AG10803 (cell line): ENCODE results near the gene ZBED6.
"Not testable (repeated sequence)": the region's sequence is repeated elsewhere in the genome, so short reads cannot be mapped to it uniquely, and the experiment has no call there.

Experiments used
- DNase-seq: peaks from one replicate; pipeline ENCODE4 v3.0.0; 2010; ENCODE audit warnings: low read depth
- H3K4me3 ChIP-seq: 2 replicates; pipeline ENCODE4 v1.5.1; 2011; ENCODE audit warnings: mild to moderate bottlenecking, low read length, control low read depth
- TF ChIP-seq, protein P1 (sequence below): conservative IDR thresholded peaks from 2 replicates; pipeline ENCODE4 v1.5.1; 2011; ENCODE audit warnings: mild to moderate bottlenecking, low read length, control low read depth, inconsistent platforms

ZBED6 gene

DNA sequence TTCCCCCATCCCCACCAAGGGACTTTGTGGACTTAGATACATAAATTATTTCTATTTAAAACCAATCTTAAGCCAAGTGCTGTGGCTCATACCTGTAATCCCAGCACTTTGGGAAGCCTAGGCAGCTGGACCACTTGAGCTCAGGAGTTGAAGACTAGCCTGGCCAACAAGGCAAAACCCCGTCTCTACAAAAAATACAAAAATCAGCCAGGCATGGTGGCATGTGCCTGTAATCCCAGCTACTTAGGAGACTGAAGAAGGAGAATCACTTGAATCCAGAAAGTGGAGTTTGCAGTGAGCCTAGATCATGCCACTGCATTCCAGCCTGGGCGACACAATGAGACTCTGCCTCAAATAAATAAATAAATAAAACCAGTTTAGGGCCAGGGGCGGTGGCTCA, 34.9 kb upstream of the ZBED6 start:
- DNase-seq, result no peak
- TF ChIP-seq, protein P1, sequence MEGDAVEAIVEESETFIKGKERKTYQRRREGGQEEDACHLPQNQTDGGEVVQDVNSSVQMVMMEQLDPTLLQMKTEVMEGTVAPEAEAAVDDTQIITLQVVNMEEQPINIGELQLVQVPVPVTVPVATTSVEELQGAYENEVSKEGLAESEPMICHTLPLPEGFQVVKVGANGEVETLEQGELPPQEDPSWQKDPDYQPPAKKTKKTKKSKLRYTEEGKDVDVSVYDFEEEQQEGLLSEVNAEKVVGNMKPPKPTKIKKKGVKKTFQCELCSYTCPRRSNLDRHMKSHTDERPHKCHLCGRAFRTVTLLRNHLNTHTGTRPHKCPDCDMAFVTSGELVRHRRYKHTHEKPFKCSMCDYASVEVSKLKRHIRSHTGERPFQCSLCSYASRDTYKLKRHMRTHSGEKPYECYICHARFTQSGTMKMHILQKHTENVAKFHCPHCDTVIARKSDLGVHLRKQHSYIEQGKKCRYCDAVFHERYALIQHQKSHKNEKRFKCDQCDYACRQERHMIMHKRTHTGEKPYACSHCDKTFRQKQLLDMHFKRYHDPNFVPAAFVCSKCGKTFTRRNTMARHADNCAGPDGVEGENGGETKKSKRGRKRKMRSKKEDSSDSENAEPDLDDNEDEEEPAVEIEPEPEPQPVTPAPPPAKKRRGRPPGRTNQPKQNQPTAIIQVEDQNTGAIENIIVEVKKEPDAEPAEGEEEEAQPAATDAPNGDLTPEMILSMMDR, result no peak

DNA sequence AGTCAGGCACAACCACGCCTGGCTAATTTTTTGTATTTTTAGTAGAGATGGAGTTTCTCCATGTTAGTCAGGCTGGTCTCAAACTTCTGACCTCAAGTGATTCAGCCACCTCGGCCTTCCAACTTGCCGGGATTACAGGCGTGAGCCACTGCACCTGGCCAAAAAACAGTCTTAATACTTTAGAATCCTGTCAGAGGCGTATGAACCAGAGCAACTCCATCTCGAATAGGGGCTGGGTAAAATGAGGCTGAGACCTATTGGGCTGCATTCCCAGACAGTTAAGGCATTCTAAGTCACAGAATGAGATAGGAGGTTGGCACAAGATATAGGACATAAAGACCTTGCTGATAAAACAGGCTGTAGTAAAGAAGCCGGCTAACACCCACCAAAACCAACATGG, 33.5 kb upstream of the ZBED6 start:
- not testable (repeated sequence) for H3K4me3 ChIP-seq, DNase-seq

More for the DNA sequence above, 34.9 kb upstream of the ZBED6 start:
- H3K4me3 ChIP-seq, result no peak overlapping the region

DNA sequence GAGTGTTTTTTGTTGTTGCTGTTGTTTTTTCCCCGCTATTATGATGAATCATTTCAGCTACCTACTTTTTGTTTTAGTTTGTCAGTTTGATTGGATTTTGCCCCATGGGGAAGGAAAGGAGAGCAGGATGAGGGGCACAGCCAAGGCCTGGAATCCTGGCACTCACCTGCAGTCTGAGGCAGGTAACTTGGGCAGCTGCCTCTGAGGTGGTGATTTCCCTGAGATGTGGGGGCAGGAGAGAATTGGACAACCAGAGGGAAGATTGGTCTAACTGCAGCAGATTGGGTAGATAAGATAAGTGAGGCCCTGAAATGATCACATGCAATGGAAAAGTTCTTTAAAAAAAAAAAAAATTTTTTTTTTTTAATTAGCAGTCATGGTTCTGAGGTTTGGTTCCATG, 31.9 kb upstream of the ZBED6 start:
- H3K4me3 ChIP-seq, result no peak overlapping the region
- DNase-seq, result no peak
- TF ChIP-seq, protein P1, result no peak

DNA sequence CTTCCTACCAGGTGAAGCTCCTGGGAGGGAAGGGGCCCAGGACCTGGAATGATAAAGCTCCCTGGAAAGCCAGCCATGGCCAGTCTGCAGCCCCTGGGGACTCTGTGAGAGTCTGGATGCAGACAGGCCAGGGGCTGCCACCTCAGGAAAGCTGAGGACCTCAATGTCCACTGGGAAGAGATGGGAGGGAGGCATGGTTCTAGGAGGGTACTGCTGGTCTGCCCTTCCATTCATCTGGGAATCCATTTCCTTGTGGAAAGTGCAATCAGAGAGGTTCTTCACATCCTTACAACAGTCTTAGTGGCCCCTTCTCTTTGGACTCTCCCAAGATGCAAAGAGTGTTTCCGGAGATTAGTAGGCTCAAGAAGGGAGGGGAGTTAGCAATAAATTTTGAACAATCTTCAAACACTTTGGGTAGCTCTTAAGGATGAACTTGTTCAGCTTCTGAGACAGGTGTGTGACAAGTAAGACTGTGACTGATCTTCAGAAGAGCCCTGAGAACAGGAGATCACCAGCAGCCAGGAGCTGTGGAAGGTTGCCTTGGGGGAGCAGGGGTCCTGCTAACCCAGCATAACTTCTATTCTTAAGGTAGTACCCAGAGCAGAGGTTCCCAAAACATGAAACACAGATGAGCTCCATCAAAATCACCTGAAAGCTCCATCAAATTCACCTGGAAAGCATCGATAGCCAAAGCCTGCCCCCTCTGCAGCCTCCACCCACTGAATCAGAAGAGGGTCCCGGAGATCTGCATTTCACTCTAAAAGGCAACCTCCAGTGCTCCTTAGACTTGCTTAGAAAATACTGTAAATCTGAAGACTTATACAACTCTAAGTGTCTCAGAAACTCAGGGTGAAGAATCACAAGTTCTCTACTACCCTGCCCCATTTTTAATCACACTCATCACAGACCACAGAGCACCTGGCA, 31.1 kb upstream of the ZBED6 start:
- no peak overlapping the region for H3K4me3 ChIP-seq
- TF ChIP-seq, protein P1, result no peak
- DNase-seq, result no peak

DNA sequence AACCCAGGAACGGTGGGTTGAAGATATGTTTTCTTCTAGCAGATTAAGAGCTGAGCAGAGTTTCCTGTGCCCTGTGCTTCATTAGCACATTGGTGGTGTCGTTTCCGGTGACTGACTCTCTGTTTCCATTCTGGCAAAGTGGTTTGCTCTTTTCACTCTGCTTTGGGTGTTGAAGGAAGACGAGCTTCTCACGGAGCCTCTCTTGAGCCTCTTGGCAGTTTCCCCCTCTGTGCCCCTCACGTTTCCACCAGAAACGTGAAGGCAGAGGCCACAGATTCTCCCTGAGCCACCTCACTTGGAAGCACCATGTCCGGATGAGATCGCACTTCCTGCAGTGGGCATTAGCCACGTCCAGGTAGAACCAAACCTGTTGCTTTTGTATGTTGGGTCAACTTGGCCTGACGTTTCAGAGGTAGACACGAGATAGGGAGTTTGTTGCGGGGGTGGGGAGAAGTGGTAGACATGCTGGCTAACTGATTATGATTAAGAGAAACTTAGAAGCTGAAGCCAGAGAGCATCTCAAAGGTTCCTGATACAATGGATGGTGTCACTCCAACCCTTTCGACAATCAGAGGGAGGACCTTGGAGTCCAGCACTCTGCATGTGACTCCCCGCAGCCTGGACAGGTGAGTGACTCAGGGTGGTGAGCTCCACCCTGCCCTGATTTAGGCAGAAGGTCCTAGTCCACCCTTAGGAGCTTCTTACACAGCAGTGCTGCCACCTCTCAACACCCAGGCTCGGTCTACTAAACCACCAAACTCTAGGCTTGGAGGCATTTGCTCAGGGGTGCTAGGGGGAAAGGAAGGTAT, 30.2 kb upstream of the ZBED6 start, which contains the start of gene LAX1:
LAX1 (plus strand) TSS at position 155 of the 809 bp plus-strand sequence; CDS start at position 538, 383 bp downstream.
- no peak for DNase-seq
- TF ChIP-seq, protein P1, result no peak
- H3K4me3 ChIP-seq, result no peak within 1 kb of the TSS

DNA sequence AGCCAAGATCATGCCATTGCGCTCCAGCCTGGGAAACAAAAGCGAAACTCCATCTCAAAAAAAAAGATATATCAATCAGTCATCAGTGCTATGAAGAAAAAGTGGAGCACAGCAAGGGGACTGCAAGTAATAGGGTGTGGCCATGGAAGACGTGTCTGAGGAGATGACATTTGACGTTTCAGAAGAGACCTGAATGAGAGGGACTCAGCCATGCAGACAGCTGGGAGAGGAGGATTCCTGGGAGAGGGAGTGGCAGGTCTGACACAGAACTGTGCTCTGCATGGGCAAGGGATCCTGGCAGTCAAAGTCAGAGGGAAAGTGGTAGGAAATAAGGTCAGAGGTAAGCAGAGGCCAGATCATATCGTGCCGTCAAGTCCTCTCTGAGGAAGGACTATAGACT, 27.2 kb upstream of the ZBED6 start:
- TF ChIP-seq, protein P1, result no peak
- H3K4me3 ChIP-seq, result no peak overlapping the region
- no peak for DNase-seq

DNA sequence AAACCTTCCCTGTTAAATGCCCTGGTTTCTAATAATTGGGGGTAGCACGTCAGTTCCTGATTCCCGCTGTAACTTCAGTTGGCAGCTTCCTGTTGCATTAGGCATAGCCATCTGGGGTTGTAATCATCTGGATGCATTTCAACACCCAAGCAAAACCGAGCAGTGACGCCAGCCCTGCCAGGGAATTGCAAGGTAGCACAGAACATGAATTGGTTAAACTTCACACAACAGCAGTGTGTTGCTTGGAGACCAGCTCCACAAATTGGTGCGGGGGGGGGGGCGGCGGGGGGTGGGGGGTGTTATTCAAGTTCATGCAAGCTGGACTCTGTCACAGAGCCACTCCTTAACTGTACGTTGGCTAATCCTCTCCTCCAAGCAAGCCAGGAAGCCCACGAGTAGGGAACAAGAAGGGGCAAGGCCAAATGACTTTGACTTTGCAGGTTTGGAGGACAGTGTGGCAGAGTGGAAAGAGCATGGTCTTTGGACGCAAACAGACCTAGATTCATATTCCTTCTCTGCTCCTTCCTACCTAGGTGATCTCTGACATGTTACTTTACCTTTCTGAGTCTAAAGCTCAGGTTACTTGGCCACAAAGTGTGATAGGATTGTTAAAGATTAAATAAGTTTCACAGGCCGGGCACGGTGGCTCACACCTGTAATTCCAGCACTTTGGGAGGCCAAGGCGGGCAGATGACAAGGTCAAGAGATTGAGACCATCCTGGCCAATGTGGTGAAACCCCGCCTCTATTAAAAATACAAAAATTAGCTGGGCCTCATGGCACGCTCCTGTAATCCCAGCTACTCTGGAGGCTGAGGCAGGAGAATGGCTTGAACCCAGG, 25.7 kb upstream of the ZBED6 start:
- DNase-seq, result peak; percentile 94
- H3K4me3 ChIP-seq, result no peak overlapping the region
- TF ChIP-seq, protein P1, result no peak
